HG02884 (cell line): ENCODE measurements around the gene EHMT1.
"Not testable (repeated sequence)": the region's sequence is repeated elsewhere in the genome, so short reads cannot be mapped to it uniquely, and the experiment has no call there.

Experiments
- ATAC-seq: cut with Tn5 transposase; IDR thresholded peaks from one replicate; pipeline ENCODE4 v1.9.1; 2021; ENCODE audit warnings: mild to moderate bottlenecking, moderate library complexity; ENCODE audit not compliant: unreplicated experiment

The EHMT1 gene

DNA sequence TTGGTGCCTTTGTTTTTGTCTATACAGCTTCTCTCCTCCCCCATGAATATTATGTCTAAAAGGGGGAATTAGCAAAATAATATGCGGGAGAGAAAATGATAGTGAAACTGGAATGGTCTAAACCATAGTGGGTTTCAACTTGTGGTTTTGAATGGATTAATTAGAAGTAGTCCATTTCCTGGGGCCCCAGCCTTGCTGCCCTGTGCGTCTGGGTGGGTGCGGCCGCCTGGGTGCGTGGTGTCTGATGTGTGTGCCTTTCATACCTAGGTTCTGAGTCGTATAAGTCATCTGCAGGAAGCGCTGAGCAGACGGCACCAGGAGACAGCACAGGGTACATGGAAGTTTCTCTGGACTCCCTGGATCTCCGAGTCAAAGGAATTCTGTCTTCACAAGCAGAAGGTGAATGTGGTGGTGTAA lies 138.8 kb downstream of the EHMT1 start:
- no peak for ATAC-seq

DNA sequence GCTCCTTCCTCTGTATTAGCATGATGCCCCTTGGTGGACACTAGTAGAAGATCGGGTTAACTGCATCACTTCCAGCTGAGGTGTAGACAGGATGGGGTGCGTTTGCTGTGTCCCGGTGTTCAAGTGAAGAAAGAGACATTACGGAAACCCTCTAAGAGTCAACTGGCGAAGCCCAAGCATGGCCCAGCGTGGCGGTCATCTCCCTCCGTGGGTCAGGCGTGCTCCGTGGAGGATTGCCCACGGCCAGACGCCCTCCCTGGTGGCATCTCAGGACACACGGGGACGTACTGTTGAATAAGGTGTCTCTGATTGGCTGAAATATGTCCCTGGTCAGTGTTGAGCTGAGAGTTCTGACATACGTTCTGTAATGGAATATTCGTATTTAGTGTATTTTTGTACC lies 139.3 kb downstream of the EHMT1 start:
- ATAC-seq = no peak

DNA sequence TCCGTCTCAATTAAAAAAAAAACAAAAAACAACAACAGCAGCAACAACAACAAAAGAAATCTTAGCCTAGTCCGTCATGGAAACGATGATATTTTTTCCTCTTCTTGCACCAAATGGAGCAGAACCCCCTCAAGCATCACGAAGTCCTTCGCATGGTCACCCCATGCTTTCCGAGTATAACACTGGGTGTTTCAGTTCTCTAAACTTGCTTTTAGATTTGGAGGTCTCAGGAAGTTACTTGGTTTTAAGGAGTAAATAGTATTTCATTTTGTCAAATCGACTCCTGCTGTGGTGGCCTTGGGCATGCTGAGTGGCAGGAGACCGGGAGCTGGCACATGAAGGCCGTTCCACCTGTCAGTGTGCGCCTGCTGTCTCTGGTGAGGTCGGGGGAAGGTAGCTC lies 140.3 kb downstream of the EHMT1 start:
- no peak for ATAC-seq

DNA sequence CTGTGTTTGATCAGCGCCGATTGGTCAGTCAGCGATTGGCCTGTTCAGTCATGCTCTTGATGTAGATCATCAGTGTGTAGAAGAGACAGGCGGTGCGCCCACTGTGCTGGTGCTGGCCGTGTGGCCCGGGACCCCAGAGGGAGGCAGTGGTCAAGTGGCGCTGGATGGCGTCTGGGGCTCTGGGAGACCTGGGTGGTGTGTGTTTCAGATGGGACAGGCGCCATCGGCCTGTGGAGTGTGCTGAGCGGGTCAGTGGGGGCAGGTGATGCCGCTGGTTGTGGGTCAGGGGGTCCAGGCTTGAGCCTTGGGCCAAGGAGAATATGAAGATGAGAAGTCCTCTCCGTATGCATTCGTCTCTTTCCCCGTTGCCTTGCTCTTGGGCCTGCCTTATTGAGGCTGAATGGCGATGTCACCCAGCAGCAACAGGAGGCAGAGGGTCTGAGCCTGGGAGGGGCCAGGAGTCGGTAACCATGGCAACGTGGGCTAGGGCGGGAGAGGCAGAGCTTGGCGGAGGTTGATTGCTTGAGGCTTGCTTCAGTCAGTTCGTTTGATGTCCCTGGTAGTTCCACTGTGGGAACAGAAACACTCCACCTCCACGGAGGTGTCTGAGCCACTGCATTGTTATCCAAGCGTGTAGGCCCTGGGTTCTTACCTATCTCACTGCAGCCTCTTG lies 141.0 kb downstream of the EHMT1 start:
- no peak for ATAC-seq

DNA sequence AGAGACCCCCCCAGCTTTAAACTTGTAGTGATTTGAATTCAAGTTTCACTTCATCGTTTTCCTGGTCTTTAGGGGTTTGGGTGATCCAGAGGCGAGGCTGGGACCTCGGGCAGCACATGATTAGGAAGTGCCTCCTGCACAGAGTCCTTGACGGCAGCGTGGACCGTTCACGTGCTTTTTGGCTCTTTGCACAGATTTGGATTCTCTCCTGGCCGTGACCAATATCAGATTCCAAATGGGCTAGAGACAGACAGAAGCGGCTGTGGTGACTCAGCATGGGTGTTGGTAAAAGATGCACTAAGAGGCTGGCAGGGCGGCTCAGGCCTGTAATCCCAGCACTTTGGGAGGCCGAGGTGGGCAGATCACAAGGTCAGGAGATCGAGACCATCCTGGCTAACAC lies 141.6 kb downstream of the EHMT1 start:
- no peak for ATAC-seq

DNA sequence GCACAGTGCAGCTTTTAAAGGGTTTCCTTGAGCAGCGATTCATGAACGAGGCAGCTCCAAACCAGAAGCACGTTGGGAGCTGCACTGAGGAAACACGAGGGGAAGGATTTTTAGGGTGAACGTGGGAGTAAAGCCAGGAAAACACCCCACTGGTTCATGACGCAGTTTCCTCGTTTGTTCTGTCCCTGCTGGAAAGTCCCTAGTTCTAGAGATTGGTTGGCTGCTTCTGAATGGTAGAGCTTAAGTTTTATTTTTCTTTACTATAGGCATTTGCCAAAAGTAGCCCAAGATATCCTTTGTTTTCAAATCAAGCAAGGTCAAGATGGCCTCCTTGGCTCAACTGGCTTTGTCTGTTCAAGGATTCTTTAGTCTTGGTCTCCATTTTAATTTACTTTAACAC lies 142.2 kb downstream of the EHMT1 start:
- no peak for ATAC-seq

DNA sequence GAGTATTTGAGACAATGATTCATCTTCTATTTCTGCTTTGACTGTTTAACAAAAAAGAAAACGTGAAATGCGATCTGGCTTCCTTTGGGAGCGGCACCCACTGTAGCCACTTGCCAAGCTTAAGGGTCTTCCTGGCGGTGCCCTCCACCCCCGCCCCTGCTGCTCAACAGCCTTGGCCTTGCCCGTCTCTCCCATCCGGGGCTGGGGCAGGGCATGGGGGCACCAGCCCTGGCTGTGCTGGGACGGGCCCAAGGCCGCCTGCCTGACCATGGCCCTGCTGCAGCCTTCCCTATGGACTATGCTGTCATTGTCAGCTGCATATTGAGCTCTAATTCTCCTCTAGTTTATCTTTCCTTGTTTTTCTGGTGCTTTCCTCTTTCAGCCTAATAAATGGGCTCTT lies 143.0 kb downstream of the EHMT1 start:
- ATAC-seq = no peak

DNA sequence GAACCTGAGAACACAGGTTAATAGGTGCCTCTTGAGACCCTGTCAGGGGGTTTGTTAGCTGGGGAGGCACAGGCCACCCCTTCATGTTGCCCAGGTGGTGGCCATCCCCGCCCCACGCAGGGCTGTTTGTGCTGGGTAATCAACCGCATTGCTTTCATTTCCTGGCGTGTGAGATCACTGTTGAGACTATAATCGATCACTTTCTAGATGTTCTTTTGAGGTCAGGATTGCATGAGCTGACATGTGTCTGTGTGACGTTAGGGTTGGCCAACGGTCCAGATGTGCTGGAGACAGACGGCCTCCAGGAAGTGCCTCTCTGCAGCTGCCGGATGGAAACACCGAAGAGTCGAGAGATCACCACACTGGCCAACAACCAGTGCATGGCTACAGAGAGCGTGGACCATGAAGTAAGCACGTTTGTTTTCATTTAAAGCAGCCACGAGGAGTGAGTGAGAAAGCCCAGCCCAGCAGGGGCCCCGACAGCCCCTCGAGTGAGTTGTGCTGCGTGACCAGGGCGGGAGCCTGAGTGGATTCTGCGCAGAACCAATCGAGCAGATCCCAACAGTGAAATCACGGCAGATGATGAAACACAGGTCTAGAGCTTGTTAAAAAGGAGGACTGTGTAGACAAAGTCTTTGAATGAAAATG lies 143.7 kb downstream of the EHMT1 start:
- no peak for ATAC-seq

DNA sequence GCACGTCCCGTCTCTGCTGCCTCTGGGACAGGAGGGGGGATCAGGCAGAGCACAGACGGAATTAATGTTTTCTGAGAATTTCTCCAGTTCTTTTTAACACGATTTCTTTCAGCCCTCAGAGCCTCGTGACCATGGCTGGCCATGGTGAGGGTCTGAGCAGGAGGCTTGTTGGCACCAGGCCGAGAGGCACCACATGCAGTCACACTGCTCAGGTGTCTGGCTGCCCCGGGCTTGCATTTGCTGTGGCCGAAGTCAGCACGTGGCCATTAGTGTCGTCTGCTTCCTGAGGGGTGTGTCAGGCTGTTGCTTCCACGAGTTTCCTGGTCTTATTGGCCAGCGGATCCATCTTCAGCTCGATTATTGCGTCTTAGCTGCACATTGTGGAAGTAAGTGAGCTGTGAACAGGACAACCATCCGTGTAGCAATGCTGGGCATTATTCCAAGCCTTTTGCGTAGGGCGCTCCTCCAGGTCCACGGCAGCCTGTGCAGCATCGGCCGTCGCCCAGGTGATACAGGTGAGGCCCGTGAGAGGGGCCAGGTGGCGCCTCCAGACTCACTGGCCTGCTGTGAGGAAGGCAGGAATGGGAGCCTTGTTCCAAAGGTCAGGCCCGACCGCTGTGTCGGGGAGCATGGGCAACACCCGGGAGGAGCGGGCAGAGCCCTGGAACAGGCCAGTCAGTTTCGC lies 144.6 kb downstream of the EHMT1 start:
- no peak for ATAC-seq

DNA sequence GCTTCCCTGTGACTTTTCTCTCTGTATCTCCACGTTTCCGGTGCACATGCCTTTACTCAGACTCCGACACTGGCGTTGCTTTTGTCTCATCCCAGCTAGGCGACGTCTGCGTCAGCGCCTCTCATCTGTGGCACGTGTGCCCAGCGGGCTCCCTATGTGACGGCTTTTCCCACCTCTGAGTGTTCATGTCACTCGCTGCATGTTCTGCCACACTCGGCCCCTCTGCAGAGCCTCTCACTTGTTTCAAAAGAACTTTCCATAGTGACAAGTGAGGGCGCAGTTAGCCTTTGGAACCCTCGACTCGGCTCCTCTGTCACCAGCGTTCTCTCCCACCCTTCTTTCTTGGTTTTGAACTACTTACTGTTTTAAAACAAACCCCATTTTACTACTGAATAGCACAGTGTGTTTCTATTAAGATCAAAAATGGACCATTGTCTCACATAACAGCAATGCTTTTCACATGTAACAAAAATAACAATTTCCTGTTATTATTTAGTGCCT lies 145.4 kb downstream of the EHMT1 start:
- ATAC-seq = no peak

DNA sequence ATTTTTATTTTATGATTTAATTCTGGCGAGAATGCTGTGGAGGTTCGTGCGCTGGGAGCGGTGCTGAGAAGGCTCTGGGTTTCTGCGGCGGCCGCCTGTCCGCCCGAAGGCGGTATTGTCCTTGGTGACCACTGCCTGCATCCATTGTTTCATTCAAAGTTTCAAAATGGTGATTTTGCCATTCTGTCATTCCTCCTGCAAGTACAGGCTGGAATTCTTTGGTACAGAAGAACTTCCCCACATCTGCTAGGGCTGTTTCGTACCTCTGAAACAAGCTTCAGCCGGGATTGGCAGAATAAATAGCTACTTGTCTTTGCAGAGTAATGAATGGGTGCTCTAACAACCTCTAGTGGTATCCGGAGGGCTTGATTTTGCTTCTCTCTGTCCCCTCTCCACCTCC lies 146.2 kb downstream of the EHMT1 start:
- no peak for ATAC-seq

DNA sequence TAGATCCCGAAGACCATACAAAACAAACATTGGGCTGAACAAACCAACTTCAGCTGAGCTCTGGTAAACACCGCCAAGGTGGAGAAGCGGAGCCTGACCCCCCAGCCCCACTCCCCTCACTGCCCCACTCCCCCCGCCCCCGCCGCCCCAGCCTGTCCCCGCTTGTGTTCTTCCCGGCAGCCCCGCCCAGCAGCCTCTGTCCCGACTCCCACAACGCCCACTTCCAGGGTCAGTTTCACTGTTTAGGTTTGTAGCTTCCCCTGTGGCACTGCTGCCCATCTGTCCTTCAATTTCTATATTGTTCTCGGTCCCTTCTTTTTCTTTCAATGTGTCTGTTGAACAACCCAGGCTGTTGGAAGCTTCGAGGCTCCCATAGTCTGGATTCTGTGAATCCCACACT lies 146.7 kb downstream of the EHMT1 start:
- no peak for ATAC-seq

DNA sequence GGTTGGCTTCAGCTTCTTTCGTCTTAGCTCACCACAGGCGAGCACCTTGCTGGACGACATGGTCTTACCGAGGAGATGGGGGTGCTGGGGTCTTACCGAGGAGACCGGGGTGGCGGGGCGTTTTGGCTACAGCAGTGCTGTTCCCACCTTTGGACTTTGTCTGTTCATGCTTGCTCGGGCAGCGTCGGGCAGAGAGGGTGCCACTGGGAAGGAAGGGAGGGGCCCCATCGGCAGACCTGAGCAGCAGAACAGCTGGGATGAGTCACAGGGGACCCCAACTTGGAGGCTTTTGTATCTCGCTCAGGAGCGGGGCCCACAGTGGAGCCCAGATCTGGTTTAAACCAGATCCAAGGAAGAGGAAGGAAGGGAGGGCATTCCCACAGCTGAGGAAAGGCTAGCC lies 152.8 kb downstream of the EHMT1 start:
- no peak for ATAC-seq

DNA sequence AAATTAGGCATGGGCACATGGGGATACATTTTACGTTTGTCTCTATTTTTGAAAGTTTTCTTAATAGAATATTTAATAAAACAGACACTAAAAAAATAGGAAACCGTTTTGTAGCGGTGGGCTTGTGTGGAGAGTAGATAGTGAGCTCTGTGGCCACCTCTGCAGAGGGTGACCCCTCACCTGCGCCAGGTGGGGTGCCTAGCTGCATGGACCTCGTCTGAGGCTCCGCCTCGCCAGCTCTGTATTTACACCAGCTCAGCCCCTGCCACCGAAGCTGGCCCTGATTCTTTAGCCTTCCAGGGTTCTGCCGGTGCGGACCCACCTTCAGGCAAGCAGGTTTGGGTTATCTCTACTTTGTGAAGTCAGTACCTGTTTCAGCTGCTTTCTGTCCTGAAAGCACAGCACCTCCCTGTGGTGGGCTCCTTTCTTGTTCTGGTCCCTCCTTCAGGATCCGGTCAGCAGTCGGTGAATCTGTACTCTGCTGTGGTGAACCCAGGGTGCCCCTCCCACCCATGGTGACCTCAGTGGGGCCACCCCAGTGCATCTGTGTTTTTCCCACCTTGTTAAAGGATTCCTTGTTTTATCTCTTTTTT lies 153.6 kb downstream of the EHMT1 start:
- ATAC-seq = no peak

DNA sequence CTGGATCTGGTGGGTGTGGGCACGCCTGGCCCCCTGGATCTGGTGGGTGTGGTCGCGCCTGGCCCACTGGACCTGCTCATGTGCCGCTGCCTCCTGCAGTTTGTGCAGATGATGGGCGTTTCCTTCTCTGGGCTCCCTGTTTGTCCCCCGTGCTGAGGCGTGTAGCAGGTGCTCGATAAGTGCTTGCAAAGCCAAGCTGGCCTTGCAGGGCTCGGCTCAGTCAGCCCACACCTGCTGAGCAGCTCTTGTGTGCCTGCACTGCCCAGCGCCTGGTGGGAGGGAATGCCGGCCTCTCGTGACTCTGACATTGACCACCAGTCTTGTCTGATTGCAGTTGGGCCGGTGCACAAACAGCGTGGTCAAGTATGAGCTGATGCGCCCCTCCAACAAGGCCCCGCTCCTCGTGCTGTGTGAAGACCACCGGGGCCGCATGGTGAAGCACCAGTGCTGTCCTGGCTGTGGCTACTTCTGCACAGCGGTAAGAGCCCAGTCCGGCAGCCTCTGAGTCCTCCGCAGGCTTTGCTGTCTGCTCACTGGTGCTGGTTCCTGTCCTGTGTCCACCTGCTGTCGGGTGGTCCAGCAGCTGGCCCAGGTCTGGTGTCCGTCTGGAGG lies 156.1 kb downstream of the EHMT1 start:
- no peak for ATAC-seq

DNA sequence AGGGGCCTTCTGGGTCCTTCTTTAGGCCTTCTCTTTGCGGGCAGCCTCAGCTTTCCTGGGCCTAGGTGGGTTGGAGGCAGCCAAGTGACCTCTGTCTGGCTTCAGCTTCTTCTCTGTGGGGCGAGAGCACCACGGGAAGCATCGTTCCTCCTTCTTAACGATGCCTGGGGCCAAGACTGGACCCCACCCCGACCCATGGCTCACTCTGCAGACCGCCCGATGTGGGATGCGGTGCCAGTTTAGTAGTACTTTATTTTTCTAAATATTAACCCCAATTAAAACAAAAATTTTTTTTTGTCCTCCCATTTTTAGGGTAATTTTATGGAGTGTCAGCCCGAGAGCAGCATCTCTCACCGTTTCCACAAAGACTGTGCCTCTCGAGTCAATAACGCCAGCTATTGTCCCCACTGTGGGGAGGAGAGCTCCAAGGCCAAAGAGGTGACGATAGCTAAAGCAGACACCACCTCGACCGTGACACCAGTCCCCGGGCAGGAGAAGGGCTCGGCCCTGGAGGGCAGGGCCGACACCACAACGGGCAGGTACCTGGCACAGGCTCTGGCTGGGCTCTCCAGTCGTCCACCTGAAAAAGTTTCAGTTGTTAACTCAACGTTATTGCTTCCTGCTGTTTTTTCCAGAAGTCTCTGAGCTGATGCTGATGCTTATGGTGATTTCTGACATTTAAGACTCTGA lies 157.6 kb downstream of the EHMT1 start:
- no peak for ATAC-seq

DNA sequence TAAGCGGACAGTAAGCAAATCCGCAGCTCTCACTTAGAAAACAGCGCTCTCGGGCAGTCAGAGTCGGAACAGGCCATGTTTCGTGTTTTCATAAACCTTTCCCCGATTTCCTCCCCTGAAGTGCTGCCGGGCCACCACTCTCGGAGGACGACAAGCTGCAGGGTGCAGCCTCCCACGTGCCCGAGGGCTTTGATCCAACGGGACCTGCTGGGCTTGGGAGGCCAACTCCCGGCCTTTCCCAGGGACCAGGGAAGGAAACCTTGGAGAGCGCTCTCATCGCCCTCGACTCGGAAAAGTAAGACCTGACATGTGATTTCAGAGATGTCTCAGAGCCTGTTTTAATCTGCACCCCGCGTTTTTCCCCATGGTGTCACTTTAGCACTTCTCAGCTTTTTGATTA lies 159.0 kb downstream of the EHMT1 start:
- no peak for ATAC-seq

DNA sequence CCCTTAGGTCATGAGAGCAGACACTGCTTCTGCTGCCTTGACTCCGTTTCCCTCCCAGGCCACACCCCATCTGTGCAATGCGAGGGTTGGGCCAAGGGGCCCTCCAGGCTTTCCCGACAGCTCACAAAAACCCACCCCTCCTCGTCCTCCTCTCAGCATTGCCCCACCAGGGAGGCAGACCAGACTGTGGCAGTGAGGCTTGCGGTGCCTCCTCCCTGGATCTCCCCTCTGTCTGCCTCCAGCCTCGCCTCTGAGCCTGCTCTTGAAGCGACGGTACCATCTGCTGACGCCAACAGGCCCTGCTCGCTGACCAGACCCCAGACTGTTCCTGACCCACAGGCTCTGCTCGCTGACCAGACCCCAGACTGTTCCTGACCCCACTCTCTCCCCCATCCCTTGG lies 159.5 kb downstream of the EHMT1 start:
- no peak for ATAC-seq

DNA sequence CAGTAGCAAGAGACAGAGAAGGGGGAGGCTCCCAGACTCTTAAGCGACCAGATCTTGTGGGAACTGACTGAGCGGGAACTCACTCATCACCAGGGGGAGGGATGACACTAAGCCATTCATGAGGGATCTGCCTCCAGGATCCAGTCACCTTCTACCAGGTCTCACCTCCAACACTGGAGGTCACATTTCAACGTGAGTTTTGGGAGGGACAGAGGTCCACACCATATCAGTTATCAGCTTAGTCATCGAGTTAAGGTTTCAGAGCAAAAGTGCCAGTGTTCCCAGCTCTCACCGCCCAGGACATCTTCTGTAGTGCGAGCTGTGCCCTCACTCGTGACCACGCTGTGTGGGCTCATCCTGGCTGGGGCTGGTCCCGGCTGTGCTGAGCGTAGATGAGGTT lies 160.1 kb downstream of the EHMT1 start:
- no peak for ATAC-seq

DNA sequence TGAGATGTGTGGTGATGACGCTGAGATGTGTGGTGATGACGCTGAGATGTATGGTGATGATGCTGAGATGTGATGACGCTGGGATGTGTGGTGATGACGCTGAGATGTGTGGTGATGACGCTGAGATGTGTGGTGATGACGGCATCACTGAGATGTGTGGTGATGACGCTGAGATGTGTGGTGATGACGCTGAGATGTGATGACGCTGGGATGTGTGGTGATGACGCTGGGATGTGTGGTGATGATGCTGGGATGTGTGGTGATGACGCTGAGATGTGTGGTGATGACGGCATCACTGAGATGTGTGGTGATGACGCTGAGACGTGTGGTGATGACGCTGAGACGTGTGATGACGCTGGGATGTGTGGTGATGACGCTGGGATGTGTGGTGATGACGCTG lies 161.2 kb downstream of the EHMT1 start:
- not testable (repeated sequence) for ATAC-seq
